Activated CD4-positive, alpha-beta memory T cell treated with anti-CD3 and anti-CD28 coated beads, Interleukin-2, amount 10 ng/mL, durations not matched to agents 7 days and 5 days (primary cell): ENCODE data around the gene COL19A1. TPM values are rescaled to one million over a fixed set of nuclear protein-coding genes. Genes with fewer than 3 reads are reported as not detected.
"Not testable (repeated sequence)": the region's sequence is repeated elsewhere in the genome, so short reads cannot be mapped to it uniquely, and the experiment has no call there.

ENCODE experiments used
- CTCF ChIA-PET: fragments of 350-600 bp; sonication (Branson Sonifier 250); formaldehyde crosslinking; loops from one replicate; lab custom pipeline; 2021; ENCODE audit warnings: antibody characterized with exemption, inconsistent platforms; lab: Charles Lee
- POLR2A ChIA-PET: fragments of 350-600 bp; sonication (Branson Sonifier 250); formaldehyde crosslinking; loops from one replicate; lab custom pipeline; 2021; ENCODE audit warnings: antibody characterized with exemption; lab: Charles Lee
- DNase-seq: peaks from one replicate; pipeline ENCODE4 v3.0.0-alpha.2; 2020
- H3K27ac Mint-ChIP-seq: one replicate; pipeline ENCODE4 v1.8.0; 2021; ENCODE audit warnings: mild to moderate bottlenecking, mixed read lengths
- H3K27me3 Mint-ChIP-seq: one replicate; pipeline ENCODE4 v1.8.0; 2021; ENCODE audit warnings: mixed read lengths
- H3K36me3 Mint-ChIP-seq: one replicate; pipeline ENCODE4 v1.8.0; 2021; ENCODE audit warnings: low read depth, mixed read lengths
- H3K4me1 Mint-ChIP-seq: one replicate; pipeline ENCODE4 v1.8.0; 2021; ENCODE audit warnings: mixed read lengths
- H3K4me3 Mint-ChIP-seq: one replicate; pipeline ENCODE4 v1.8.0; 2021; ENCODE audit warnings: mild to moderate bottlenecking, mixed read lengths
- H3K9me3 Mint-ChIP-seq: one replicate; pipeline ENCODE4 v1.8.0; 2021; ENCODE audit warnings: mixed read lengths
- total RNA-seq, 2 experiments: library from RNA; stranded (reverse); gene quantifications; one replicate each; pipeline ENCODE4 v1.2.3, GENCODE V29; 2021

Gene COL19A1
- total RNA-seq, 2 experiments from 2014 or later, result 0.03 TPM

DNA sequence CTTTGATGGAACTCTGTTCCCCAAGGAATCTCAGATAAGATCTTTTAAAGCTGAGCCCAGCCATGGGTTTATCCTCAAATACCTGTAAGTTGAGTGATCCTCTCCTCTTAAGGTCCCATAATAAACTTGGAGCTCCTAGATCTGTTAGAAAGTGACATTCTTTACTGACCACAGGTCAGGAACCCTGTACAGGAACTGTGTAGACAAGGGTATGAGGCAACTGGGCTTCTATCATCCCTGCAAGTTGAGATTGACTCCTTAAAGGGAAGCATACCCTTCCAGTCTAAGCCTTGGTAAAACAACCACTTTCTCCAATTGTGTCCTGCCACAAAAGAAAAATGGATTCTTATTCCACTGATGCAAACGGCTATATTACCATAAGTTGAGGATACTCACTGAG, 26.2 kb downstream of the COL19A1 start:
- H3K4me3 Mint-ChIP-seq, POLR2A ChIA-PET, H3K4me1 Mint-ChIP-seq, H3K27me3 Mint-ChIP-seq, H3K27ac Mint-ChIP-seq, H3K36me3 Mint-ChIP-seq, DNase-seq, H3K9me3 Mint-ChIP-seq, CTCF ChIA-PET: not testable (repeated sequence)

DNA sequence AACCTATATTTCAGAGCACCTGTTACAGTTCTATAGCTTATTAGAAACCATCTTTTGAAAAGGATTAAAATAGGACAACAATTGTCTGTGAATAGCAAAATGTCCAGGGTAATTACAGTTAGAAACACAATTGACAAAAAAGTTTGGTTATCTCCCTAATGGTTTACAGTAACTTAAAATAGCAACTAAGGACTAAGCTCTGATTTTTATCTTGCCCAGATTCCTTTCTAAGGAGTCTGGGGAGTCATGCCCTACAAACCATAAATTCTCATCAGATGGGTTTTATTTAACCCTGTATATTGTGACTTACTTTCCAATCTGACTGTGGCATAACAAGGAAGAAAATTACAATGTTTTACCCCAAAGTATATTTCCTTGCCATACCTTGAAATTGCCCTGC, 26.9 kb downstream of the COL19A1 start:
- H3K4me1 Mint-ChIP-seq, result not testable (repeated sequence)

DNA sequence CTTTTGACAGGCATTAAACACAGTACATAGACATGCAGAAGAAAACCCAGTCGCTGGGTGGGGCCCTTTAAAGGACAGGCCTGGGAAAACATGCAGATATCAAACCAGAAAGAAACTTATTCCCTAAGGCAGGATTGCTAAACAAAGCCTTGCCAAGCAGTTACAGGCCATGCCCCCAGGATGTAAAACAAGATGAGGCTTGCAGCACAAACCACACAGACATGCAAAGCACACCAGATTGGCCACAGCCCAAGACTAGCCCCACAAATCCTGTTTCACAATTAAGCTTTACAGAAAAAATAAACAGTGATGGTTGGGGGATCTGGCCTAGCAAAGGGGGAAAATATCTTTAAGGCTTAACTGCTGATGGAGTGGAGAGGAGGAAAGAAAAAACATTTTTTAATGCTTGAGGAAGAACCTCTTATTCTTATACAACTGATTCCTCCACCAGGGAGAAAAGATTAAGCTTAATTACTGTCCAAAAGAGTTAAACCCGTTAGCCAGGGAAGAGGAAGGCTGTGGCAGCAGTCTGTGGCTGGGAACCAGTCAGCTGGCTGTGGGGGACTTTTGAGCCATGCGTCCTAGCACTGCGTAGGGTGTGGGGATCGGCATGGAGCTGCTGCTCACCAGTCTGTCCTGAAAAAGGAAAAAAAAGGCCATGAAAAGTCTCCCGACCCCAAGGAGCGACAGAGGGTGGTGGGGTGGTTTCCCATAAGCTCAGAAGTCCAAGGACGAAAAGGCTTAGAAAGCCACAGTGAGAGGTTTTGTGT, 28.4 kb downstream of the COL19A1 start:
- peaks cover 3% of the 10 kb centered on the region for H3K9me3 Mint-ChIP-seq
- peaks cover 2% of the 10 kb centered on the region for H3K4me1 Mint-ChIP-seq
- no peaks in the 10 kb centered on the region for H3K36me3 Mint-ChIP-seq
- H3K27me3 Mint-ChIP-seq, result no peaks in the 10 kb centered on the region
- no peak for DNase-seq
- no peak overlapping the region for H3K27ac Mint-ChIP-seq
- ChIA-PET POLR2A (no interaction called here), CTCF (no interaction called here)
- no peak overlapping the region for H3K4me3 Mint-ChIP-seq

More for the DNA sequence above, 26.9 kb downstream of the COL19A1 start:
- POLR2A ChIA-PET, CTCF ChIA-PET, H3K27ac Mint-ChIP-seq, H3K4me3 Mint-ChIP-seq, H3K36me3 Mint-ChIP-seq, H3K9me3 Mint-ChIP-seq, DNase-seq, H3K27me3 Mint-ChIP-seq: not testable (repeated sequence)

- no peak for DNase-seq
- Mint-ChIP-seq H3K4me1 (peaks cover 2% of the 10 kb centered on the region), H3K9me3 (no peaks in the 10 kb centered on the region), H3K36me3 (no peaks in the 10 kb centered on the region), H3K4me3 (no peak overlapping the region), H3K27me3 (no peaks in the 10 kb centered on the region), H3K27ac (no peak overlapping the region)
- ChIA-PET CTCF (no interaction called here), POLR2A (no interaction called here)
These were observed 29.0 kb downstream of the COL19A1 start for GRCh38 chr6:69895396-69895795.

- no peak for DNase-seq
- Mint-ChIP-seq H3K36me3 (no peaks in the 10 kb centered on the region), H3K27me3 (no peaks in the 10 kb centered on the region), H3K4me3 (no peak overlapping the region), H3K4me1 (no peaks in the 10 kb centered on the region), H3K9me3 (no peaks in the 10 kb centered on the region), H3K27ac (no peak overlapping the region)
- CTCF ChIA-PET, result no interaction called here
- POLR2A ChIA-PET, result no interaction called here
These were observed 34.5 kb downstream of the COL19A1 start for GRCh38 chr6:69900869-69901268.

DNA sequence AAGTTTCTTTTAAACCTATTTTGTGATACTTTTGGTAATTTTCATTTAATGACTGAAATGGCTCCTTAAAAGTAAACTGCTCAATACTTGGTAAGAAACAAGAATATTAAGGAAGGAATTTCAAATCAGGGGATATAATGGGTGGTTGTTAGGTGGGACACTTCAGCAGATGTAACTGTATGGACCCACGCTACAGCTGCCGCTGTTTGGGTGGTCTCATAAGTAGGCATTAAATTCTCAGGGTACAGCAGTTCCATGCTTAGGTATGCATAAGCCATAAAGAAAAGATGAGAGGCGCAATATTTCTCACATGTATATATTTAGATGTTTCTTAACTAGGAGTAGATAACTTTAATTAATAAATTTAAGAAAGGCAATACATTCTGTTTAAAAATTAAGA, 35.0 kb downstream of the COL19A1 start:
- Mint-ChIP-seq H3K27ac (no peak overlapping the region), H3K4me3 (no peak overlapping the region), H3K9me3 (no peaks in the 10 kb centered on the region), H3K36me3 (no peaks in the 10 kb centered on the region), H3K27me3 (no peaks in the 10 kb centered on the region), H3K4me1 (no peaks in the 10 kb centered on the region)
- no peak for DNase-seq
- CTCF ChIA-PET, result no interaction called here
- POLR2A ChIA-PET, result no interaction called here

DNA sequence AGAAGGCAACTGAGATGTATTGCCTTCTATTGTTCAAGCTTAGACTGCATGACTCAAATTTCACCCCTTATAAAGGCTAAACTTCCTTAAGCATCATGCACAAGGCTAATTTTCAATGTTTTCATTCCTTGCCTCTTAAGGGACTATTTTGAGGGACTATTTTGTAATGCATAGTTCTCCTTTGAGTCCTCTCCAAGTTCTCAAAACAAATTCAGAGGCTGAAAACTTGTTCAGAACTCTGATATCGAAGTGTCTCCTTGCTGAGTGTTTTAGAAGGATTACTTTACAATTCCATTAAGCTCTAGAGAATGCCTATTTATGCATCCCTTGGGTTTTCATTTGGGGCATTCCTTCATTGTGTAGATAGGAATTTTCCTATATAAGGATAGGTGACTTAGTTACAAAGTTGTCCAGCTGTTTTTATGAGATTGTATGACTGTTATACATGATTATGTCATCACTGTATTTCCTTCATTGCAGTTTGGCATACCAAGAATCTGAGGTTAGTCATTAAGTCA, 41.7 kb downstream of the COL19A1 start:
- Mint-ChIP-seq H3K27me3 (no peaks in the 10 kb centered on the region), H3K27ac (no peak overlapping the region), H3K36me3 (no peaks in the 10 kb centered on the region), H3K9me3 (no peaks in the 10 kb centered on the region), H3K4me3 (no peak overlapping the region), H3K4me1 (no peaks in the 10 kb centered on the region)
- CTCF ChIA-PET, result no interaction called here
- no peak for DNase-seq
- POLR2A ChIA-PET, result no interaction called here

GRCh38 chr6:69913361-69913760, 47.0 kb downstream of the COL19A1 start:
- Mint-ChIP-seq H3K36me3 (no peaks in the 10 kb centered on the region), H3K27me3 (no peaks in the 10 kb centered on the region), H3K9me3 (no peaks in the 10 kb centered on the region), H3K4me3 (no peak overlapping the region), H3K4me1 (peaks cover 7% of the 10 kb centered on the region), H3K27ac (no peak overlapping the region)
- no peak for DNase-seq
- ChIA-PET POLR2A (no interaction called here), CTCF (no interaction called here)

DNA sequence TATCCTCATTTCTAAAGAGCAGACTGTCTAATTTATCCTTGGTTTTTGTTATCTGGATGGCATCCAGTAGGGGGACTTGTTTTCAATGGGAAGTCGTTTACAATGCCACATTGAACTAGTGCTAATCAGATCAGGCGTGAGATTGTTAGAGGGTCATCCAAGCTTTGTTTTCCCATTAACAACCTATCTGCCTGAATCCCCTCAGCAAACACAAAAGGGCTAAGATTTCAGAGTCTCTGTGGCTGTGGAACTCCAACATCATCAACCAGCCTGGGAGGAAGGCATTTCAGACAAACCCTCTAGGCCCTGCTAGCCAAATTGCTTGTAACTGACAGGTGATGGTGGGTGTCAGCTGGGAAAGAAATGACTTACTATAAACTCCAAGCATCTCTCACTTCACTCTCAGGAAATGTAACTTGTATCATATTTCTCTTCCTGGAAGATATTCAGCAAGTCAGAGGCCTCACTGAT, 47.7 kb downstream of the COL19A1 start:
- Mint-ChIP-seq H3K9me3 (no peaks in the 10 kb centered on the region), H3K27me3 (no peaks in the 10 kb centered on the region), H3K36me3 (no peaks in the 10 kb centered on the region), H3K4me1 (peaks cover 10% of the 10 kb centered on the region), H3K27ac (no peak overlapping the region), H3K4me3 (no peak overlapping the region)
- no peak for DNase-seq
- ChIA-PET POLR2A (no interaction called here), CTCF (no interaction called here)

GRCh38 chr6:69915346-69915745, 49.0 kb downstream of the COL19A1 start:
- no peak for DNase-seq
- H3K27ac Mint-ChIP-seq, result no peak overlapping the region
- H3K36me3 Mint-ChIP-seq, result no peaks in the 10 kb centered on the region
- no peaks in the 10 kb centered on the region for H3K9me3 Mint-ChIP-seq
- POLR2A ChIA-PET, result no interaction called here
- peaks cover 10% of the 10 kb centered on the region for H3K4me1 Mint-ChIP-seq
- no peak overlapping the region for H3K4me3 Mint-ChIP-seq
- CTCF ChIA-PET, result no interaction called here
- no peaks in the 10 kb centered on the region for H3K27me3 Mint-ChIP-seq

DNA sequence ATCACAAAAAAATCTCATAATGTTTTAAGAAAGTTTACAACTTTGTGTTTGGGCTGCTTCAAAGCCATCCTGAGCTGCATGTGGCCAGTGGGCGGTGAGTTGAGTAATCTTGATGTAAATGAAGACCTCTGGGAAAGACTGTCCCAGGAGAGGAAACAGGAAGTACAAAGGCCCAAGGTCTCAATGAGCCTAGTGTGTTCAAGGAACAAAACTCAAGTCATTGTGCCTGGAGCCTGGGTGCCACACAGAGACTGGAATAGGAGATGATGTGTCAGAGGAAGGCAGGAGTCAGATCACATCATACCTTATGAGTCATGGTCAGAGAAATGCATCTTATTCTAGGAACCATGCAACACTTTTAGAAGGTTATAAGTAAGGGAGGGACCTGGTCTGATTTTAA, 51.5 kb downstream of the COL19A1 start:
- Mint-ChIP-seq H3K9me3 (peaks cover 1% of the 10 kb centered on the region), H3K36me3 (no peaks in the 10 kb centered on the region), H3K27me3 (no peaks in the 10 kb centered on the region), H3K4me1 (peaks cover 10% of the 10 kb centered on the region), H3K27ac (no peak overlapping the region), H3K4me3 (no peak overlapping the region)
- DNase-seq, result no peak
- ChIA-PET CTCF (no interaction called here), POLR2A (interaction anchor here (0.6 kb wide), 1 partner anchor 44 kb away, joined by 3 read pairs; no protein-coding TSS in a partner anchor)

DNA sequence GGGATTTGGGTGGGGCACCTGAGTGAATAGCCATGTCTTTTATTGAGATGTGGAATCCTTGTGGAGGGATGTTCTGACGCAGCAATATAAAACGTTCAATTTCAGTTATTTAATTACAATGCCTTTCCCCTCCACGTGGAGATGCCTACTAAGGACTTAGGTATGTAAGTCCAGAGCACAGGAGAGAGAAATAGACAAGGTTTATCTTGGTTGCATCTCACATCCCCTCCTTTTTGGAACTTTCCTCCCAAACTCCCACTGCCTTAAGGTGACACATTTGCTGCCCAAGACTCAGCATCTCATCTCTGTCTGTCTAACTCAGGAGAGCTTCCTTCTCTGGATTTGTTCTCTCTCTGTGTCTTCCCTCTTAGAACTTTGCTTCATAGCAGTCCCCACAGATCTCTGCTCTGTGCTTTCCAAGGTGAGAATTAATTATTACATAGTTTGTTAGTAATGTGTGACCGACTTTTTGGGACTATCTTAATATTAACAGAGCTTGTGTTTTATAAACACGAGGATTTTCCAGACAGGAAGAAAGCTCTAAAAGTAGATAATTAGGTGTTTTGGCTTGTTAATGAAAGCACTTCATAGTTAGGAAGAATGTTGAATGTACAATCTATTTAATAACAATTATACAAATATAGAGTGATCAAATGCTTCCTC, 52.6 kb downstream of the COL19A1 start:
- ChIA-PET POLR2A (no interaction called here), CTCF (no interaction called here)
- Mint-ChIP-seq H3K4me1 (peaks cover 10% of the 10 kb centered on the region), H3K27ac (no peak overlapping the region), H3K36me3 (no peaks in the 10 kb centered on the region), H3K4me3 (no peak overlapping the region), H3K9me3 (peaks cover 5% of the 10 kb centered on the region), H3K27me3 (no peaks in the 10 kb centered on the region)
- no peak for DNase-seq

- H3K4me3 Mint-ChIP-seq, H3K27me3 Mint-ChIP-seq, CTCF ChIA-PET, DNase-seq, H3K9me3 Mint-ChIP-seq, POLR2A ChIA-PET, H3K36me3 Mint-ChIP-seq, H3K4me1 Mint-ChIP-seq, H3K27ac Mint-ChIP-seq: not testable (repeated sequence)
These were observed 54.7 kb downstream of the COL19A1 start for GRCh38 chr6:69921066-69921465.
